ENCODE measurements around the gene C5. TPM values are rescaled to one million over a fixed set of nuclear protein-coding genes. Genes with fewer than 3 reads are reported as not detected.
A peak's percentile ranks its signal among the peaks of the same experiment; 100 is the strongest.

C5 gene
- total RNA-seq, 1 experiment from 2014 or later = 0.66 TPM

GRCh38 chr9:120909904-120910303 is 140.2 kb downstream of the C5 start:
- DNase-seq (ENCODE audit: low read depth, low spot score) = no peak
- POLR2A ChIA-PET = no interaction called here
- Histone ChIP-seq H3K9ac (ENCODE audit: low read length) (no peak overlapping the region), H3K4me2 (ENCODE audit: low read length) (peak overlapping the region; percentile 32), H3K9me3 (ENCODE audit: control insufficient read depth in 1 of 2, insufficient read depth in 1 of 2, low read depth in 1 of 2, low read length in 2 of 2) (no peaks in the 10 kb centered on the region), H3K4me1 (ENCODE audit: control insufficient read depth in 1 of 2, insufficient read depth in 2 of 2, low read length in 2 of 2) (peaks cover 6 to 14% of the 10 kb centered on the region in 2 experiments), H3K79me2 (ENCODE audit: insufficient read depth, low read length) (no peaks in the 10 kb centered on the region), H3K27ac (ENCODE audit: low read depth, low read length) (no peak overlapping the region), H3K27me3 (ENCODE audit: insufficient read depth, low read length) (no peaks in the 10 kb centered on the region), H4K20me1 (ENCODE audit: insufficient read depth) (no peaks in the 10 kb centered on the region), H2AFZ (ENCODE audit: low read depth, low read length, poor library complexity, severe bottlenecking) (no peak overlapping the region), H3K4me3 (replicated peaks in 1 of 2; ENCODE audit: low read depth in 1 of 2, low read length in 2 of 2) (no peak overlapping the region), H3K9me2 (ENCODE audit: insufficient read depth) (no peaks in the 10 kb centered on the region), H3K36me3 (ENCODE audit: control insufficient read depth in 1 of 2, insufficient read depth in 2 of 2, low read length in 2 of 2) (no peaks in the 10 kb centered on the region)
- intact Hi-C loops (cut with micrococcal nuclease) = no loop called here
- BruUV-seq (replicated peaks) = no TSS peak
- ATAC-seq = peak; percentile 63
- RAD21 ChIA-PET (ENCODE audit: low non-redundant PET in 1 of 2, low total read pairs in 2 of 2, uncharacterized antibody in 2 of 2, unreplicated experiment in 2 of 2) = no interaction called here
- peak; percentile 41 for TF ChIP-seq FOSL1 (IDR thresholded peaks at IDR 0.05; ENCODE audit: low read depth)
- TF ChIP-seq MAX (IDR thresholded peaks at IDR 0.05) = peak; percentile 93
- 0 out of 2 replicates have a peak, but pooled peaks have one; percentile 43 for TF ChIP-seq CBX3 (IDR thresholded peaks at IDR 0.05; ENCODE audit: low read depth)
- peak; percentile 54; the same call in 1 of the 2 replicates for TF ChIP-seq JUND (IDR thresholded peaks at IDR 0.05)
- peak; percentile 27; the same call in 1 of the 2 replicates for TF ChIP-seq SP1 (IDR thresholded peaks at IDR 0.05; ENCODE audit: low read depth)
- no peak for TF ChIP-seq EZH2 (IDR thresholded peaks at IDR 0.05)
- TF ChIP-seq RAD21 (IDR thresholded peaks at IDR 0.05; ENCODE audit: low read depth) = no peak
- CTCF ChIA-PET = no interaction called here

- ChIA-PET CTCF (no interaction called here), RAD21 (ENCODE audit: low non-redundant PET in 1 of 2, low total read pairs in 2 of 2, uncharacterized antibody in 2 of 2, unreplicated experiment in 2 of 2) (no interaction called here), POLR2A (no interaction called here)
- H3K36me3 ChIP-seq (ENCODE audit: control insufficient read depth in 1 of 2, insufficient read depth in 2 of 2, low read length in 2 of 2) = no peaks in the 10 kb centered on the region
- BruUV-seq (replicated peaks) = no TSS peak
- H2AFZ ChIP-seq (ENCODE audit: low read depth, low read length, poor library complexity, severe bottlenecking) = no peak overlapping the region
- DNase-seq (ENCODE audit: low read depth, low spot score) = no peak
- no peak overlapping the region for H3K27ac ChIP-seq (ENCODE audit: low read depth, low read length)
- no peak overlapping the region for H3K4me2 ChIP-seq (ENCODE audit: low read length)
- no peaks in the 10 kb centered on the region for H3K9me2 ChIP-seq (ENCODE audit: insufficient read depth)
- no peaks in the 10 kb centered on the region for H4K20me1 ChIP-seq (ENCODE audit: insufficient read depth)
- no peak overlapping the region for H3K9ac ChIP-seq (ENCODE audit: low read length)
- no peaks in the 10 kb centered on the region for H3K9me3 ChIP-seq (ENCODE audit: control insufficient read depth in 1 of 2, insufficient read depth in 1 of 2, low read depth in 1 of 2, low read length in 2 of 2)
- H3K27me3 ChIP-seq (ENCODE audit: insufficient read depth, low read length) = no peaks in the 10 kb centered on the region
- ATAC-seq = no peak
- intact Hi-C loops (cut with micrococcal nuclease) = no loop called here
- TF ChIP-seq POLR2A (IDR thresholded peaks at IDR 0.05; ENCODE audit: borderline replicate concordance, extremely low read depth, insufficient read depth, insufficient read length) (no peak), JUND (IDR thresholded peaks at IDR 0.05) (no peak), SRF (IDR thresholded peaks at IDR 0.05; ENCODE audit: low read depth) (no peak), MAX (IDR thresholded peaks at IDR 0.05) (no peak), FOSL1 (IDR thresholded peaks at IDR 0.05; ENCODE audit: low read depth) (no peak), ZBTB33 (IDR thresholded peaks at IDR 0.05; ENCODE audit: extremely low read depth, insufficient replicate concordance, low read length) (no peak), REST (IDR thresholded peaks at IDR 0.05; ENCODE audit: low read depth) (no peak), ELF1 (IDR thresholded peaks at IDR 0.05; ENCODE audit: borderline replicate concordance, low read depth) (no peak)
- no peak overlapping the region for H3K4me3 ChIP-seq (replicated peaks in 1 of 2; ENCODE audit: low read depth in 1 of 2, low read length in 2 of 2)
- peaks cover 6 to 11% of the 10 kb centered on the region in 2 experiments for H3K4me1 ChIP-seq (ENCODE audit: control insufficient read depth in 1 of 2, insufficient read depth in 2 of 2, low read length in 2 of 2)
- no peaks in the 10 kb centered on the region for H3K79me2 ChIP-seq (ENCODE audit: insufficient read depth, low read length)
These were observed 144.5 kb downstream of the C5 start for GRCh38 chr9:120905315-120906164.

Data from HCT116 (cell line).